Left colon (tissue), 2 donors: ENCODE results near the gene ADAM33. TPM values are rescaled to one million over a fixed set of nuclear protein-coding genes. Genes with fewer than 3 reads are reported as not detected.

Source experiments
- ATAC-seq: fragments of 200-7000 bp; cut with Tn5 transposase; one replicate; pipeline ENCODE4 v1.9.1; 2020; ENCODE audit warnings: mild to moderate bottlenecking, moderate library complexity
- DNase-seq, 2 donors: peaks; one replicate each; pipeline ENCODE4 v3.0.0-alpha.2; 2020
- intact Hi-C, 2 donors: fragments of 100-400 bp; cut with DNase I in 1 of 2; cut with micrococcal nuclease in 1 of 2; formaldehyde crosslinking; loops; one replicate each; pipeline versions ENCODE4 v1.11.2 to v1.14.0; 2022; cut with DNase I, micrococcal nuclease
- total RNA-seq, 2 donors: library from RNA; stranded (reverse); fragmentation: NEBNext Ultra II Directional; extraction: Animal tissue kit (Norgen Biotek cat#: 25700); gene quantifications; one replicate each; pipeline ENCODE4 v1.2.1, GENCODE V29; 2021
- donor health status: DM: no; HTN: no; CAD: no.
- donor health status: DM: yes; HTN: yes; CAD: no.

Gene ADAM33
- total RNA-seq, 2 donors from 2014 or later: 6.4 to 20.7 TPM

- no peak for ATAC-seq
- intact Hi-C loops: no loop called here
- DNase-seq: no peak
These were observed 11.0 kb upstream of the ADAM33 start for GRCh38 chr20:3692706-3693294.

GRCh38 chr20:3691897-3692296 lies 10.1 kb upstream of the ADAM33 start:
- ATAC-seq (no peak), DNase-seq (no peak)
- intact Hi-C loops: no loop called here

GRCh38 chr20:3691306-3691705 lies 9.5 kb upstream of the ADAM33 start:
- no peak for DNase-seq
- no peak for ATAC-seq
- intact Hi-C loops: no loop called here

GRCh38 chr20:3690413-3690812 lies 8.6 kb upstream of the ADAM33 start:
- ATAC-seq (no peak), DNase-seq (no peak)
- intact Hi-C loops: no loop called here

- DNase-seq: no peak
- no peak for ATAC-seq
- intact Hi-C loops: no loop called here
These were observed 8.2 kb upstream of the ADAM33 start for GRCh38 chr20:3689978-3690377.

- ATAC-seq: peak; percentile 60
- intact Hi-C loops: no loop called here
- DNase-seq: no peak
These were observed 5.8 kb upstream of the ADAM33 start for GRCh38 chr20:3687655-3688054.

DNA sequence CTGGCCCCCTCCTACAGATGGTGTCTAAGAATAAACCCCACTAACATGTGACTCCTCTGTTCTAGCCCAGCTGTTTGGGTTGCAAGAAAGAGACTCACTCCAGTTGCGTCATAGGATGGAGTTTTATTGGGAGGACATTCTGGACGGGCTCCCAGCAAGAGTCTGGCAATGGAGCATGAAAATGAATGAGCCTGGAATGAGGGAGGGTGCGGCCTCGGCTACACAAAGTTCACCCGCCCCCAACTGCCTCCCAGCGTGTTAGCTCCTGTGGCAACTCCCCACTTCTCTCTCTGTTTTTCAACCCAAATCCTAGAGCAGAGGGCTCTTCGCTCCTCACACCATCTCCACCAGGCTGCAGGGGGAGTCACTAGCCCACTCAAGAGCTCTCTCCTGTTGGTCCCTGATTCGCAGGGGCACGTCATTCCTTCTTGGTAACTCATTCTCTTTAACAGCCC lies 5.1 kb upstream of the ADAM33 start:
- ATAC-seq (peak; percentile 90), DNase-seq (peak; percentile 66 to 80)
- intact Hi-C loops: no loop called here

DNA sequence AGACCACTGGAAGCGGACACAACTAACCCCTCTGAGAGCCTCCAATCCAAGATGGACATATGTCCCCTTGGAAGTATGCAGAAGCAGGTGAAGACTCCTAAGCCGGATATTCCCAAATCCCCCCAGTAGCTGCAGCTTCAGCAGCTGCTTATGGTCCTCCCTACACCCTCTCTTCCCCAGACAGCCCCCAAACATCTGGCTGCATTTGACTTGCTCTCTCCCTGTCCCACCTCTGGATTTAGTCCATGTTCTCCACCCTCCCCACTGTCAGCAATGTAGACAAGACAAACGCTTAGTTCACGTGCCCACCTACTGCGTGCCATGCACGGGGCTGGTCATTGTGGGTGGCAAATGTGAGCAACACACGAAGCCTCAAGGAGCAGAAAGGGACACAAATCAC lies 4.6 kb upstream of the ADAM33 start:
- no peak for ATAC-seq
- intact Hi-C loops: no loop called here
- no peak for DNase-seq

- DNase-seq (no peak), ATAC-seq (no peak)
These were observed 3.5 kb upstream of the ADAM33 start for GRCh38 chr20:3685341-3685740.

GRCh38 chr20:3681352-3681930 lies 369 bp downstream of the ADAM33 start:
- no peak for ATAC-seq
- intact Hi-C loops: no loop called here
- no peak for DNase-seq

More at GRCh38 chr20:3685341-3685740, 3.5 kb upstream of the ADAM33 start:
- intact Hi-C loops: no loop called here

GRCh38 chr20:3680701-3681351 lies 984 bp downstream of the ADAM33 start:
- no peak for DNase-seq
- intact Hi-C loops: no loop called here
- no peak for ATAC-seq

DNA sequence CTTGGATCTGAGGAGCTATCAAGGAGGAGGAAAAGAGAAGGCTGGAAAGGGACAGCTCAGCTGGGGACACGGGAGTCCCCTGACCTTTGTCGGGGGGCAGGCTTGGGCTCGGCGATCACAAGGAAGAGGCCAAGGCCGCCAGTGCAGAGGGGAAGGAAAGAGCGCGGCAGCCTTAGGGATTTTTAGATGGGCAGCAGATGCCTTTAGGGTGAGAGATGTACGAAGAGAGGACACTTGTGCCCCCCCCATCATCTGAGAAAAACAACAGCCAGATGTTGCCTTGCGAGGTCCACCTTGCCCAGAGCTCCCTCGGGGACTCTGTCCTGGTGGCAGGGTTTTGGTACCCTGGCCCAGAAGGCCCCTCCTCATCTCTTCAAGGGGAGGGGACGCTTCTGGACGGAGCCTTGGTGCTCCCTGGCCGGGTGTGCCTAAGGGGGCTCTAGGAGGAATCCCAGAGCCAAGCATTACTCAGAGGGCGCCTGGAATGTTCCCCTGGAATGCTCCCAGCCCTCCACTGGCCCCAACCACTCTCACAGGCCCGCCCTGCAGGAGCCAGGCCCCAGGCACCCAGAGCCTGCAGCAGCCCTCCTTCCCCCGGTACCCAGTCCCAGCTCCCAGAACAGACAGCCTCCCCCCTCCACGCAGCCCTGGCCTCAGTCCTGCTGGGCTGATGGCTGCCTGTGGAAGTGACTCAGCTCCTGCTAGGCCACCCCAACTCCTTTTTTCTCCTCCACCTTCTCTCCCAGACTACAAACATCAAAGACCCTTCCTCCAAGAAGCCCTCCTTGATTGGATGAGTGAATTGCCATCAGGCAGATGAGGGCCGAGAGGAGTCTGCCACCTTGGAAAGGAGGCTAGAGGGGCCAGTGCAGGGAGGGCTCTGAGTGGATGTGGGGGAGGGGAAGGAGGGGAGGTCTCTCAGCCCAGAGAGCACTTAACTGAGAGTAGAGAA lies 1.8 kb downstream of the ADAM33 start:
- intact Hi-C loops: no loop called here
- DNase-seq (peak in 1 of 2 donors; percentile 53), ATAC-seq (no peak)

- intact Hi-C loops: no loop called here
- no peak for DNase-seq
- ATAC-seq: no peak
These were observed 2.7 kb downstream of the ADAM33 start for GRCh38 chr20:3678856-3679720.

GRCh38 chr20:3678198-3678597 lies 3.6 kb downstream of the ADAM33 start:
- intact Hi-C loops: no loop called here
- DNase-seq (no peak), ATAC-seq (no peak)

DNA sequence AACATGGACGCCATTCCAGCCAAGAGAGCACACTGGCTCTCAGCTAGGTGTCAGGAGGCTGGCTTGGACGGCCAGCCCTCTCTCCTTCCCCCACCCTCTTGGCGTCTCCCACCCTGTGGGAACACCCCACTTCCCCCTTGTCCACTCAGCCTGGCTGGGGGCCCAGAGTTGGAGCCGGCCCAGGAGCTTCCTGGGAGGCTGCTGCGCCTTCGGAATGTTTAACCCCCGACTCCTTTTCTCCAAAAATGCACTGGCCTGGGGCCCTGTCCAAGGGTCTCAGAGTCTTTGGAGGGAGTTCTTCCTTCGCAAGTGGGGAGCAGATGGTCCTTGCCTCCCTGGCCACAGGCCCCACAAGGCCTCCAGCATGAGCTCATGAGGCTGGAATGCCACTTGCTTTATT lies 4.1 kb downstream of the ADAM33 start:
- intact Hi-C loops: loop anchor here in 1 of 2 donors (2.0 kb wide), 1 partner anchor 33 kb away; no protein-coding TSS in a partner anchor
- peak; percentile 33 to 54 for DNase-seq

DNA sequence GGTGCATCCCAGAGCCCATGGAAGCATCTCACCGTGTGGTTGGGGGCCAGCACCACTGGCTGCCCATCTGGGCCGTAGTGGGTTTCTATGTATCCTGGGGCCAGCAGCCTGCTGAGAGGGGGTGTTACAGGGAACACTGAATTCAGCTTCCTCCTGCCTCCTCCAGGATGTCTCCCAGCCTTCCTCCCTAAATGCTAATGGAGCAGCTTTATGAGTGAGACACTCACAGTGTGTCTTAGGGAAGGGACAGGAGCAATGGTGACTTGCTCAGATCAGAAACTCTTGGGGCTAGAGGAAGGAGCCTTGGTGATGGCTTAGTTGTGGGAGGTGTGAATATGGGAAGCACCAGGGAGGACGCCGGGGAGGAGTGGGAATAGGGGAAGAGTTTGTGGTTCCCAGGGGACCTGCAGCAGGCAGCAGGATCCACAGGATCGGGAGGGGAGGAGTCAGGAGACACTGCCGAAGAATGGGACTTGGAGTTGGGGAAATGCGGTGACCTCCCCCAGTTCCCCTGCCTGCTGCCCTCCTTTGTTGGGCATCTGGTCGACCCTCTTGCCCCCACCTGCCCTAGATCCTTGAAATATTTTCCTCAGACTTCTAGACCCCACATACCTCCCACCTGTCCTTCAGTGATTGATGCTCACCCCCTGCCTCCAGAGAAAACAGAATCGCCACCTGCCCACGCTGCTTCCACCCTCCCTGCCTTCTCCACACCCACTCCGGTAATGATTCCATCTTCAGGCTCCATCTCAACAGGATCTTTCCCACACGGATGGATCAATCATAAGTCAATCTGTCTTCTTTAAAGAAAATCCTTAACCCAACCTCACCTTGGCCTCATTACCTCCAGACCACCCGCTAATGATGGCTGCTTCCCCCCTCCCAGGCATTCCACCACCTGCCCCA lies 6.6 kb downstream of the ADAM33 start:
- DNase-seq: no peak
- ATAC-seq: no peak
- intact Hi-C loops: no loop called here

More for the DNA sequence above, 4.1 kb downstream of the ADAM33 start:
- no peak for ATAC-seq

- ATAC-seq: no peak
These were observed 7.4 kb downstream of the ADAM33 start for GRCh38 chr20:3674447-3674846.

More at GRCh38 chr20:3674447-3674846, 7.4 kb downstream of the ADAM33 start:
- intact Hi-C loops: no loop called here
- DNase-seq: no peak
